GM18868 (cell line): ENCODE measurements around the gene VAV2.

ENCODE experiments used
- ATAC-seq: cut with Tn5 transposase; IDR thresholded peaks from one replicate; pipeline ENCODE4 v1.9.1; 2021; ENCODE audit warnings: mild to moderate bottlenecking, moderate library complexity; ENCODE audit not compliant: unreplicated experiment

VAV2 gene

GRCh38 chr9:133791069-133791468 is 201.1 kb downstream of the VAV2 start:
- ATAC-seq = no peak

- ATAC-seq = no peak
Observed at GRCh38 chr9:133789778-133790177, 202.3 kb downstream of the VAV2 start.

GRCh38 chr9:133788819-133789717 is 203.1 kb downstream of the VAV2 start:
- no peak for ATAC-seq

- ATAC-seq = no peak
Observed at GRCh38 chr9:133788045-133788818, 203.9 kb downstream of the VAV2 start.

- ATAC-seq = peak; percentile 54
Observed at GRCh38 chr9:133787754-133788025, 204.4 kb downstream of the VAV2 start.

- ATAC-seq = no peak
Observed at GRCh38 chr9:133786907-133787753, 205.0 kb downstream of the VAV2 start.

GRCh38 chr9:133786371-133786753 is 205.8 kb downstream of the VAV2 start:
- ATAC-seq = peak; percentile 47

- ATAC-seq = no peak
Observed at GRCh38 chr9:133785753-133786370, 206.3 kb downstream of the VAV2 start.

GRCh38 chr9:133784731-133785561 is 207.2 kb downstream of the VAV2 start:
- ATAC-seq = no peak

GRCh38 chr9:133783331-133783731 is 208.8 kb downstream of the VAV2 start:
- ATAC-seq = no peak

GRCh38 chr9:133782157-133783130 is 209.7 kb downstream of the VAV2 start:
- ATAC-seq = no peak

- no peak for ATAC-seq
Observed at GRCh38 chr9:133781828-133782135, 210.3 kb downstream of the VAV2 start.

- ATAC-seq = no peak
Observed at GRCh38 chr9:133780962-133781827, 210.9 kb downstream of the VAV2 start.

- ATAC-seq = no peak
Observed at GRCh38 chr9:133780404-133780945, 211.6 kb downstream of the VAV2 start.

- no peak for ATAC-seq
Observed at GRCh38 chr9:133779516-133780403, 212.4 kb downstream of the VAV2 start.

- no peak for ATAC-seq
Observed at GRCh38 chr9:133779081-133779480, 213.0 kb downstream of the VAV2 start.
